Measurements from ENCODE around the gene FAM124A.

DNA sequence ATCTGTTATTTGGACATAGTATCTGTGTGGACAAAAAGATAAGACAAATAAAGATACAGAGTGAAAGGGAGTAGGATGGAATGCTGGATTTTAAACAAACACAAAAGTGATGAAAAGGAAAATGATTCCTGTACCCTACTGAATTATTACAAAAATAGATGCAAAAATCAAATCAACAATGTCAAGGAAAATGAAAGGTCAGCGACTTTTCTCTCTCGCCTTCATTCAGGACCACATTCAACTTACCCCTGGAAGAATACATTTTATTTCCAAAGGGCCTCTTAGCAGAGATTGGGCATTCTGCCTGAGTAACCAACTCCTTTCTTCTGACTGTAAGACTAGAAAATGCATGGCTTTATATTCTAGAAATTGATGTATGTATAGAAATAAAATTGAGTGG lies 28.8 kb upstream of the FAM124A start:
- TF ChIP-seq EZH2 (IDR thresholded peaks at IDR 0.05; ENCODE audit: insufficient read depth, poor library complexity, severe bottlenecking), result no peak
- TF ChIP-seq EZH2phosphoT487 (IDR thresholded peaks at IDR 0.05; ENCODE audit: insufficient read depth, low read depth), result no peak
